HepG2 (cell line): ENCODE measurements around the gene RAB3GAP1. TPM values are rescaled to one million over a fixed set of nuclear protein-coding genes. Genes with fewer than 3 reads are reported as not detected.

Experiments
- AGO1 ChIP-seq: fragments of 200-400 bp; formaldehyde crosslinking; IDR thresholded peaks from 2 replicates; pipeline ENCODE4 v1.6.1; 2017; ENCODE audit warnings: mild to moderate bottlenecking, low read depth, low read length, moderate library complexity; ENCODE audit not compliant: poor library complexity, severe bottlenecking
- CCAR2 ChIP-seq: fragments of 200-400 bp; formaldehyde crosslinking; optimal IDR thresholded peaks from 2 replicates; pipeline ENCODE3; 2018; ENCODE audit warnings: low read depth, mild to moderate bottlenecking, low read length, moderate library complexity
- IKZF1 ChIP-seq: fragments of 450-650 bp; IDR thresholded peaks from 2 replicates; pipeline ENCODE4 v1.7.1; 2016
- IRX3 ChIP-seq: sonication (generic); formaldehyde crosslinking; IDR thresholded peaks from 2 replicates; pipeline ENCODE4 v1.8.1; 2023; ENCODE audit warnings: mild to moderate bottlenecking, low read depth, missing genetic modification reagents, borderline replicate concordance
- MEIS2 ChIP-seq: sonication (generic); formaldehyde crosslinking; IDR thresholded peaks from 2 replicates; pipeline ENCODE4 v1.9.0; 2021; ENCODE audit warnings: mild to moderate bottlenecking, missing genetic modification reagents
- MIER3 ChIP-seq: IDR thresholded peaks from 2 replicates; pipeline ENCODE4 v1.6.1; 2016; ENCODE audit warnings: missing compliant biosample characterization, borderline replicate concordance
- MXI1 ChIP-seq: IDR thresholded peaks from 3 replicates; pipeline ENCODE4 v1.6.1; 2012; ENCODE audit warnings: low read depth, low read length, inconsistent platforms, borderline replicate concordance
- NFRKB ChIP-seq: fragments of 450-650 bp; IDR thresholded peaks from 2 replicates; pipeline ENCODE4 v1.6.1; 2017
- RFX3 ChIP-seq: IDR thresholded peaks from 2 replicates; pipeline ENCODE4 v1.6.1; 2016; ENCODE audit warnings: missing biosample characterization, missing genetic modification reagents
- SMYD3 ChIP-seq: sonication (generic); formaldehyde crosslinking; IDR thresholded peaks from 2 replicates; pipeline ENCODE4 v1.8.1; 2023; ENCODE audit warnings: mild to moderate bottlenecking, missing genetic modification reagents
- SRSF9 ChIP-seq: fragments of 200-400 bp; formaldehyde crosslinking; IDR thresholded peaks from 2 replicates; pipeline ENCODE4 v1.6.1; 2018; ENCODE audit warnings: borderline replicate concordance, mild to moderate bottlenecking, low read depth, low read length; ENCODE audit not compliant: insufficient read depth, poor library complexity, severe bottlenecking
- STAT6 ChIP-seq: sonication (generic); formaldehyde crosslinking; IDR thresholded peaks from 2 replicates; pipeline ENCODE4 v1.4.0; 2020; ENCODE audit warnings: missing genetic modification reagents, mild to moderate bottlenecking, borderline replicate concordance
- TAF15 ChIP-seq: fragments of 200-400 bp; formaldehyde crosslinking; IDR thresholded peaks from one replicate; pipeline ENCODE4 v1.6.1; 2018; ENCODE audit warnings: mild to moderate bottlenecking, low read depth, low read length; ENCODE audit not compliant: poor library complexity, severe bottlenecking
- ZBTB7A ChIP-seq: sonication (generic); formaldehyde crosslinking; IDR thresholded peaks from 2 replicates; pipeline ENCODE4 v1.8.0; 2022; ENCODE audit warnings: mild to moderate bottlenecking, missing genetic modification reagents
- ZFP36L1 ChIP-seq: sonication (generic); formaldehyde crosslinking; IDR thresholded peaks from 2 replicates; pipeline ENCODE4 v1.8.0; 2022; ENCODE audit warnings: mild to moderate bottlenecking, missing genetic modification reagents, moderate library complexity
- ZNF17 ChIP-seq: sonication (generic); formaldehyde crosslinking; IDR thresholded peaks from 2 replicates; pipeline ENCODE4 v1.5.0; 2020; ENCODE audit warnings: mild to moderate bottlenecking, missing genetic modification reagents
- ZNF256 ChIP-seq: sonication (generic); formaldehyde crosslinking; conservative IDR thresholded peaks from 2 replicates; pipeline ENCODE4 v1.4.0; 2020; ENCODE audit warnings: missing genetic modification reagents
- ZNF674 ChIP-seq: sonication (generic); formaldehyde crosslinking; IDR thresholded peaks from 2 replicates; pipeline ENCODE4 v1.5.0; 2020; ENCODE audit warnings: low read depth, mild to moderate bottlenecking, missing genetic modification reagents
- ZSCAN29 ChIP-seq: sonication (generic); formaldehyde crosslinking; conservative IDR thresholded peaks from 2 replicates; pipeline ENCODE4 v1.4.0; 2020; ENCODE audit warnings: mild to moderate bottlenecking, missing genetic modification reagents
- polyA plus RNA-seq, 8 experiments: library from polyadenylated mRNA; depleted of rRNA in 3 of 8; stranded (reverse) in 7 of 8; unstranded in 1 of 8; fragments of >200 nt; fragmentation: Illumina TruSeq in 4 of 8; extraction: Trizol in 4 of 8; gene quantifications; 2 replicates each; pipeline versions ENCODE4 v1.2.1 to v1.2.3, GENCODE V29; 2011 to 2016; ENCODE audit warnings: low read depth in 4 of 8, missing spikeins in 1 of 8, mixed read lengths in 1 of 8; ENCODE audit not compliant: insufficient read depth in 1 of 8
- total RNA-seq, 5 experiments: library from RNA; depleted of rRNA; stranded (reverse); fragments of >200 nt; fragmentation: Illumina TruSeq; extraction: Trizol; gene quantifications; 2 replicates each; pipeline ENCODE4 v1.2.3, GENCODE V29; 2016; ENCODE audit warnings: low read depth in 1 of 5
- TF ChIP-seq, protein P1 (sequence below): sonication (generic); formaldehyde crosslinking; IDR thresholded peaks from 2 replicates; pipeline ENCODE4 v1.4.0; 2020; ENCODE audit warnings: missing genetic modification reagents
- TF ChIP-seq, protein P2 (sequence below): fragments of 450-650 bp; IDR thresholded peaks from 2 replicates; pipeline ENCODE4 v1.6.1; 2017

The RAB3GAP1 gene
- total and polyA plus RNA-seq, 2 of the 13 experiments (the other 11 are each of a cell fraction or from before 2014, with no cell fraction given) = 15.2 to 48.8 TPM

GRCh38 chr2:135052042-135052876, at the start of gene RAB3GAP1 (continued):
- peak; percentile 50; the same call in 1 of the 3 replicates for TF ChIP-seq MXI1
- peak; percentile 50; the same call in 1 of the 2 replicates for TF ChIP-seq MIER3 (CRISPR knock-in tag)
- no peak for TF ChIP-seq TAF15
- peak; percentile 61 for TF ChIP-seq MEIS2 (CRISPR knock-in tag)
- peak; percentile 80; the same call in 1 of the 2 replicates for TF ChIP-seq SMYD3 (CRISPR knock-in tag)
- TF ChIP-seq ZSCAN29 (CRISPR knock-in tag) = no peak
- 0 out of 2 replicates have a peak, but pooled peaks have one; percentile 29 for TF ChIP-seq ZFP36L1 (CRISPR knock-in tag)
- no peak for TF ChIP-seq AGO1
- no peak for TF ChIP-seq ZNF17 (CRISPR knock-in tag)
- TF ChIP-seq, protein P1, sequence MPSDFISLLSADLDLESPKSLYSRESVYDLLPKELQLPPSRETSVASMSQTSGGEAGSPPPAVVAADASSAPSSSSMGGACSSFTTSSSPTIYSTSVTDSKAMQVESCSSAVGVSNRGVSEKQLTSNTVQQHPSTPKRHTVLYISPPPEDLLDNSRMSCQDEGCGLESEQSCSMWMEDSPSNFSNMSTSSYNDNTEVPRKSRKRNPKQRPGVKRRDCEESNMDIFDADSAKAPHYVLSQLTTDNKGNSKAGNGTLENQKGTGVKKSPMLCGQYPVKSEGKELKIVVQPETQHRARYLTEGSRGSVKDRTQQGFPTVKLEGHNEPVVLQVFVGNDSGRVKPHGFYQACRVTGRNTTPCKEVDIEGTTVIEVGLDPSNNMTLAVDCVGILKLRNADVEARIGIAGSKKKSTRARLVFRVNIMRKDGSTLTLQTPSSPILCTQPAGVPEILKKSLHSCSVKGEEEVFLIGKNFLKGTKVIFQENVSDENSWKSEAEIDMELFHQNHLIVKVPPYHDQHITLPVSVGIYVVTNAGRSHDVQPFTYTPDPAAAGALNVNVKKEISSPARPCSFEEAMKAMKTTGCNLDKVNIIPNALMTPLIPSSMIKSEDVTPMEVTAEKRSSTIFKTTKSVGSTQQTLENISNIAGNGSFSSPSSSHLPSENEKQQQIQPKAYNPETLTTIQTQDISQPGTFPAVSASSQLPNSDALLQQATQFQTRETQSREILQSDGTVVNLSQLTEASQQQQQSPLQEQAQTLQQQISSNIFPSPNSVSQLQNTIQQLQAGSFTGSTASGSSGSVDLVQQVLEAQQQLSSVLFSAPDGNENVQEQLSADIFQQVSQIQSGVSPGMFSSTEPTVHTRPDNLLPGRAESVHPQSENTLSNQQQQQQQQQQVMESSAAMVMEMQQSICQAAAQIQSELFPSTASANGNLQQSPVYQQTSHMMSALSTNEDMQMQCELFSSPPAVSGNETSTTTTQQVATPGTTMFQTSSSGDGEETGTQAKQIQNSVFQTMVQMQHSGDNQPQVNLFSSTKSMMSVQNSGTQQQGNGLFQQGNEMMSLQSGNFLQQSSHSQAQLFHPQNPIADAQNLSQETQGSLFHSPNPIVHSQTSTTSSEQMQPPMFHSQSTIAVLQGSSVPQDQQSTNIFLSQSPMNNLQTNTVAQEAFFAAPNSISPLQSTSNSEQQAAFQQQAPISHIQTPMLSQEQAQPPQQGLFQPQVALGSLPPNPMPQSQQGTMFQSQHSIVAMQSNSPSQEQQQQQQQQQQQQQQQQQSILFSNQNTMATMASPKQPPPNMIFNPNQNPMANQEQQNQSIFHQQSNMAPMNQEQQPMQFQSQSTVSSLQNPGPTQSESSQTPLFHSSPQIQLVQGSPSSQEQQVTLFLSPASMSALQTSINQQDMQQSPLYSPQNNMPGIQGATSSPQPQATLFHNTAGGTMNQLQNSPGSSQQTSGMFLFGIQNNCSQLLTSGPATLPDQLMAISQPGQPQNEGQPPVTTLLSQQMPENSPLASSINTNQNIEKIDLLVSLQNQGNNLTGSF = no peak
- peak; percentile 74; the same call in 1 of the 2 replicates for TF ChIP-seq NFRKB
- no peak for TF ChIP-seq ZNF674 (CRISPR knock-in tag)
- no peak for TF ChIP-seq CCAR2
- TF ChIP-seq ZBTB7A (CRISPR knock-in tag) = no peak
- no peak for TF ChIP-seq SRSF9
- TF ChIP-seq STAT6 (CRISPR knock-in tag) = 0 out of 2 replicates have a peak, but pooled peaks have one; percentile 41
- TF ChIP-seq ZNF256 (CRISPR knock-in tag) = no peak; the same call in 1 of the 2 replicates
- TF ChIP-seq IRX3 (CRISPR knock-in tag) = no peak
- no peak for TF ChIP-seq IKZF1
- TF ChIP-seq RFX3 = no peak
- TF ChIP-seq, protein P2, sequence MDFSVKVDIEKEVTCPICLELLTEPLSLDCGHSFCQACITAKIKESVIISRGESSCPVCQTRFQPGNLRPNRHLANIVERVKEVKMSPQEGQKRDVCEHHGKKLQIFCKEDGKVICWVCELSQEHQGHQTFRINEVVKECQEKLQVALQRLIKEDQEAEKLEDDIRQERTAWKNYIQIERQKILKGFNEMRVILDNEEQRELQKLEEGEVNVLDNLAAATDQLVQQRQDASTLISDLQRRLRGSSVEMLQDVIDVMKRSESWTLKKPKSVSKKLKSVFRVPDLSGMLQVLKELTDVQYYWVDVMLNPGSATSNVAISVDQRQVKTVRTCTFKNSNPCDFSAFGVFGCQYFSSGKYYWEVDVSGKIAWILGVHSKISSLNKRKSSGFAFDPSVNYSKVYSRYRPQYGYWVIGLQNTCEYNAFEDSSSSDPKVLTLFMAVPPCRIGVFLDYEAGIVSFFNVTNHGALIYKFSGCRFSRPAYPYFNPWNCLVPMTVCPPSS = no peak
